DOHH2 (cell line): ENCODE results near the gene GBF1.

ENCODE experiments used
- CTCF ChIP-seq: fragments of 200-600 bp; sonication (generic); IDR thresholded peaks from one replicate; pipeline ENCODE4 v1.5.1; 2014; ENCODE audit warnings: antibody characterized with exemption, mild to moderate bottlenecking, low read depth, low read length; ENCODE audit not compliant: poor library complexity, severe bottlenecking
- EZH2phosphoT487 ChIP-seq: fragments of 200-600 bp; sonication (generic); IDR thresholded peaks from 2 replicates; pipeline ENCODE4 v1.6.1; 2017; ENCODE audit warnings: borderline replicate concordance, mild to moderate bottlenecking, antibody characterized with exemption, low read length, moderate library complexity, mixed read lengths

GRCh38 chr10:102231357-102232318, 13.7 kb upstream of the GBF1 start:
- peak; percentile 95 for TF ChIP-seq CTCF
- no peak for TF ChIP-seq EZH2phosphoT487
